HUES6 (cell line): ENCODE data around the gene EPHB1.

Experiments
- H3K27ac ChIP-seq: 2 replicates; pipeline ENCODE4 v1.7.0; 2013; ENCODE audit warnings: low read depth, mild to moderate bottlenecking, low read length, inconsistent platforms
- H3K27me3 ChIP-seq: 2 replicates; pipeline ENCODE4 v1.6.1; 2013; ENCODE audit warnings: low read length; ENCODE audit not compliant: control insufficient read depth, insufficient read depth
- H3K36me3 ChIP-seq: 2 replicates; pipeline ENCODE4 v1.6.1; 2013; ENCODE audit warnings: low read length; ENCODE audit not compliant: control insufficient read depth, insufficient read depth
- H3K4me1 ChIP-seq: 2 replicates; pipeline ENCODE4 v1.6.1; 2013; ENCODE audit warnings: low read length; ENCODE audit not compliant: control insufficient read depth, insufficient read depth
- H3K4me3 ChIP-seq: 2 replicates; pipeline ENCODE4 v1.5.1; 2013; ENCODE audit warnings: low read depth, low read length
- H3K9ac ChIP-seq: one replicate; pipeline ENCODE4 v1.6.1; 2013; ENCODE audit warnings: mild to moderate bottlenecking, low read length
- H3K9me3 ChIP-seq: 2 replicates; pipeline ENCODE4 v1.6.1; 2013; ENCODE audit warnings: low read depth, low read length; ENCODE audit not compliant: control insufficient read depth, insufficient read depth

Gene EPHB1

GRCh38 chr3:134757549-134758069, 37.5 kb upstream of the EPHB1 start:
- H3K9me3 ChIP-seq = no peaks in the 10 kb centered on the region

DNA sequence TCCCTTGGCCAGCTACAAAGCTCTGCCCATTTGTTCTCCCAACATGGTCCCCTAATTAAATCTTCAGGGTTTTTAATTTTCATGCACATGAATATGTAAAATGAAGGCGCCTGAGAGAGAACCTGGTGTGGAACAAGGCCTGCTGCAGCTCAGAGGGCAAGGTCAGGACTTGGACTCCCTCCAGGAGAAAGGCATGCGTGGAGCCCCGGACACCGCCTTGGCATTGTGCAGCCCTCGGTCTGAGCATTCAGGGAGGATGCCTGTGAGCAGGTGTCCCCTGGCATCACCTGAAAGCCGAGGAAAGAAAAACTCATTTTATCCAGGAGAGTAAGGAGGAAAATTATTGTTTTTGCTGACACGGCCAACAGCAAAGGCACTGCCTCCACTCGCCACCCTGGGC, 33.8 kb upstream of the EPHB1 start:
- H3K27ac ChIP-seq = no peak overlapping the region
- H3K27me3 ChIP-seq = peaks cover 8% of the 10 kb centered on the region; the same call in 1 of the 2 replicates
- H3K36me3 ChIP-seq = no peaks in the 10 kb centered on the region
- no peaks in the 10 kb centered on the region for H3K4me1 ChIP-seq
- H3K4me3 ChIP-seq = no peak overlapping the region
- no peak overlapping the region for H3K9ac ChIP-seq
- no peaks in the 10 kb centered on the region for H3K9me3 ChIP-seq

More at GRCh38 chr3:134757549-134758069, 37.5 kb upstream of the EPHB1 start:
- no peak overlapping the region for H3K4me3 ChIP-seq
- H3K9ac ChIP-seq = no peak overlapping the region
- no peaks in the 10 kb centered on the region for H3K36me3 ChIP-seq
- peaks cover 11% of the 10 kb centered on the region; the same call in 1 of the 2 replicates for H3K27me3 ChIP-seq
- no peak overlapping the region for H3K27ac ChIP-seq
- H3K4me1 ChIP-seq = no peaks in the 10 kb centered on the region

DNA sequence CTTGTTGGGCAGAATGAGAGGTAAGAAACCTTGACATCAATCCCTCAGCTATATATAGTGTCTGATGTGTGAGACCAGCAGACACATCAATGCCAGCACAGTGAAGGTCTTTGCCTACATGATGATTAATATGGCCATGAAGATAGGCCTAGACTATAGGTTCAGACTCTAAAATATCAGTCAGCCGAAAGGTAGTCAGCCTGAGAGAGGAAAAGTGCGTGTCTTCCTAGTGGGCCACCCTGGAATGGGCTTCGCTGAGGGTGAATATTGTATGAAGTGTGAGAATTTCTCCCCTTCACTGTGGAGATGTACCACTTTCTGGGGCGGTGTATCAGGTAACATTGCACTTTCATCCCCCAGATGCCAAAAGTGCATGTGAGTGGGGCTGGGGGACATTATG, 33.0 kb upstream of the EPHB1 start:
- no peaks in the 10 kb centered on the region for H3K36me3 ChIP-seq
- no peak overlapping the region for H3K27ac ChIP-seq
- peaks cover under 1% of the 10 kb centered on the region; the same call in 1 of the 2 replicates for H3K27me3 ChIP-seq

DNA sequence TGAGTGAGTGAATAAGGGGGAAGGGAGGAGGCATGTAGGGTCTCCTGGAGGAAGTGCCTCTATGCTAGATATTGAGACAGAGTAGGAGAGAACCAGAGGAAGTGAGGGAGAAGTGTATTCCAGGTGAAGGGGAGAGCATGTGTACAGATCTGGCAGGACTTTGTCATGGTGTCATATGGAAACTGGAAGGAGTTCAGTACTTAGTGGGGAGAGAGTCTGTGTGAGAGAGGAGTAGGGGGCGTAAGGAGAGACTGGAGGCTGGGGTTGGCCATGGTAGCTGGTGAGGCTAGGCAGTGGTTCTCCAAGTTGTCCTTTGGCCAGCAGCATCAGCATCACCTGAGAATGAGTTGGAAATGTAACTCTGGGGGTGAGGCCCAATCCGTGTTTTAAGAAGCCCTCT, 29.6 kb upstream of the EPHB1 start:
- no peaks in the 10 kb centered on the region for H3K27me3 ChIP-seq
- H3K36me3 ChIP-seq = no peaks in the 10 kb centered on the region
- no peaks in the 10 kb centered on the region for H3K9me3 ChIP-seq
- H3K9ac ChIP-seq = no peak overlapping the region
- H3K4me3 ChIP-seq = no peak overlapping the region
- no peak overlapping the region for H3K27ac ChIP-seq
- no peaks in the 10 kb centered on the region for H3K4me1 ChIP-seq

More for the DNA sequence above, 33.0 kb upstream of the EPHB1 start:
- Histone ChIP-seq H3K9me3 (no peaks in the 10 kb centered on the region), H3K4me3 (no peak overlapping the region), H3K9ac (no peak overlapping the region), H3K4me1 (no peaks in the 10 kb centered on the region)

DNA sequence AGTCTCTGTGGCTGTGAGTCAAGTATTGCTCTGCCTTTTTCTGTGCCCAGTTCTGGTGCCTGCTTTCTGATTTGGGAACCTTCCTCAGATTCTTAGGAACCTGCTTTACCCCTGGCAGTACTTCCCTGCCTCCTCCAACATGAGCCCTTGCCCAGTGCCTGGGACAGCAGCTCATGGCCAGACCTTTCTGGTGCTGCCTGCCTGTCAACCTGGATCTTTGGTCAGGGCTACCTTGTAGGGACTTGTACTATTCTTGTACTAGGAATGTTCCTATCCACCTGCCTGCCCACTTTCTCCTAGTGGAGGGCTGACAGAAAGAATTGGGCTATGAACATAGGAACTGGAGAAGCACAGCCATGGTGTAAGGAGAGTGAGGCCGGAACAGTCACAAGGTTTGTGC, 28.8 kb upstream of the EPHB1 start:
- Histone ChIP-seq H3K9ac (no peak overlapping the region), H3K36me3 (no peaks in the 10 kb centered on the region), H3K4me1 (no peaks in the 10 kb centered on the region), H3K27me3 (no peaks in the 10 kb centered on the region), H3K27ac (no peak overlapping the region), H3K9me3 (peaks cover 3% of the 10 kb centered on the region; the same call in 1 of the 2 replicates), H3K4me3 (no peak overlapping the region)

GRCh38 chr3:134768116-134768515, 26.9 kb upstream of the EPHB1 start:
- no peak overlapping the region for H3K4me3 ChIP-seq
- H3K9ac ChIP-seq = no peak overlapping the region
- peaks cover 3% of the 10 kb centered on the region; the same call in 1 of the 2 replicates for H3K9me3 ChIP-seq
- no peak overlapping the region for H3K27ac ChIP-seq
- H3K27me3 ChIP-seq = no peaks in the 10 kb centered on the region
- no peaks in the 10 kb centered on the region for H3K36me3 ChIP-seq
- no peaks in the 10 kb centered on the region for H3K4me1 ChIP-seq

GRCh38 chr3:134768837-134769236, 26.2 kb upstream of the EPHB1 start:
- no peaks in the 10 kb centered on the region for H3K4me1 ChIP-seq
- H3K9ac ChIP-seq = no peak overlapping the region
- peaks cover 3% of the 10 kb centered on the region; the same call in 1 of the 2 replicates for H3K9me3 ChIP-seq
- no peaks in the 10 kb centered on the region for H3K27me3 ChIP-seq
- no peak overlapping the region for H3K4me3 ChIP-seq
- H3K27ac ChIP-seq = no peak overlapping the region
- H3K36me3 ChIP-seq = no peaks in the 10 kb centered on the region

- peaks cover 3% of the 10 kb centered on the region; the same call in 1 of the 2 replicates for H3K9me3 ChIP-seq
- no peak overlapping the region for H3K9ac ChIP-seq
- H3K4me1 ChIP-seq = no peaks in the 10 kb centered on the region
- no peak overlapping the region for H3K27ac ChIP-seq
- H3K4me3 ChIP-seq = no peak overlapping the region
- no peaks in the 10 kb centered on the region for H3K27me3 ChIP-seq
- no peaks in the 10 kb centered on the region for H3K36me3 ChIP-seq
Measured at GRCh38 chr3:134769287-134769868, 25.7 kb upstream of the EPHB1 start.

DNA sequence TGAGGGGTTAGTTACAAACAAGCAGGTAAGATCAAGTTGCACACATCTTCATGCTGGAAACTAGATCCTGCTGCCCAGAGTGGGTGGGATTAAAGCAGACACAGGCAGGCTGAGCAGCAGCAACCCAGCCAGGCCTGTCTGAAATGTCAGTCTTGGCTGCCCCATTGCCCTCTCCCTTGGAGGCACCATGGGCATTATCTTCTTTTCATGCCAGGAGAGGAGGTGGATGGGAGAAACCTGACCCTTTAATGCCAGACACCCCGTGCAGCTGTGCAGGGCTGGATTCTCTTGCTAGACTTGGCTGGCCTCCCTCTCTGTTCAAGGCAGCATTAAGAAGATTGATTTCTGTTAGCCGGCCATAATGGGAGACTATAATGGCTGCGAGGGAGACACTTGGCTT, 23.0 kb upstream of the EPHB1 start:
- H3K9me3 ChIP-seq = peaks cover 3% of the 10 kb centered on the region; the same call in 1 of the 2 replicates
- 0 out of 2 replicates have a peak, but pooled peaks cover 3% of the 10 kb centered on the region for H3K27me3 ChIP-seq
- no peak overlapping the region for H3K4me3 ChIP-seq
- H3K4me1 ChIP-seq = no peaks in the 10 kb centered on the region
- H3K9ac ChIP-seq = no peak overlapping the region
- no peaks in the 10 kb centered on the region for H3K36me3 ChIP-seq
- H3K27ac ChIP-seq = no peak overlapping the region

- no peak overlapping the region for H3K27ac ChIP-seq
- no peak overlapping the region for H3K9ac ChIP-seq
- H3K27me3 ChIP-seq = 0 out of 2 replicates have a peak, but pooled peaks cover 3% of the 10 kb centered on the region
- H3K36me3 ChIP-seq = no peaks in the 10 kb centered on the region
- peaks cover 3% of the 10 kb centered on the region; the same call in 1 of the 2 replicates for H3K9me3 ChIP-seq
- no peak overlapping the region for H3K4me3 ChIP-seq
- H3K4me1 ChIP-seq = no peaks in the 10 kb centered on the region
Measured at GRCh38 chr3:134772591-134772990, 22.5 kb upstream of the EPHB1 start.

DNA sequence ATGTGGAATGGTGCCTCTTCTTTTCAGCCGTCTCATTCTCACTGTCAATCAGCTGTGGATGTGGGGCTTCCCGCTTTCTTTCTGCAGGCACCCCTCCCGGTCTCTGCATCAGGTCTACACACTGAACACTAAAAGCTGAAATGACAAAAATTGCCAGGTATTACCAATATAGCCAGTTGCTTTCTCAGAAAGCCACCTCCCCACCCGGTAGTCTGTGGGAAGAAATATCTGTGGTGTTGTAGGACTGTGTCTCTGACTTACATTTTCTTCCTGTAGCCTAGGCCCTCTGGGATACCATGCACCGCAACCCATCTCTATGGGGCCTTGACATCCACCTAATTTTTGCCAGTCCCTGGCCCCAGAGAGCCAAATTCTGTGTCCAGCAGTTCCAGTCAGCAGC, 19.2 kb upstream of the EPHB1 start:
- 0 out of 2 replicates have a peak, but pooled peaks cover 3% of the 10 kb centered on the region for H3K27me3 ChIP-seq
- no peaks in the 10 kb centered on the region for H3K36me3 ChIP-seq
- no peak overlapping the region for H3K4me3 ChIP-seq
- peaks cover 3% of the 10 kb centered on the region; the same call in 1 of the 2 replicates for H3K9me3 ChIP-seq
- H3K9ac ChIP-seq = no peak overlapping the region
- no peak overlapping the region for H3K27ac ChIP-seq
- H3K4me1 ChIP-seq = no peaks in the 10 kb centered on the region
